Measurements from ENCODE around the gene TEDC2. TPM values are rescaled to one million over a fixed set of nuclear protein-coding genes. Genes with fewer than 3 reads are reported as not detected.

Gene TEDC2
- total RNA-seq, 4 donors from 2014 or later, result 1.1 to 12.3 (median 4.4) TPM

GRCh38 chr16:2452650-2453049 lies 7.3 kb upstream of the TEDC2 start:
- Histone ChIP-seq H3K36me3 (peaks cover 9 to 94% (median 12%) of the 10 kb centered on the region in 3 donors), H3K4me3 (no peak overlapping the region), H3K27me3 (no peaks in the 10 kb centered on the region), H3K9me3 (no peaks in the 10 kb centered on the region), H3K27ac (no peak overlapping the region), H3K4me1 (no peaks in the 10 kb centered on the region)
- WGBS, 2 donors, result 91 to 97% methylated on average over 8 of the region's 8 CpGs
- intact Hi-C loops (cut with DNase I), result no loop called here
- no peak for TF ChIP-seq CTCF (IDR thresholded peaks at IDR 0.05)
- no peak for TF ChIP-seq POLR2A (IDR thresholded peaks at IDR 0.05)
- no peak for DNase-seq

- Histone ChIP-seq H3K27ac (no peak overlapping the region), H3K9me3 (no peaks in the 10 kb centered on the region), H3K36me3 (peaks cover 0 to 71% (median 5%) of the 10 kb centered on the region in 3 donors), H3K4me3 (no peak overlapping the region), H3K4me1 (peaks cover 7 to 17% (median 11%) of the 10 kb centered on the region in 3 donors), H3K27me3 (no peaks in the 10 kb centered on the region)
- no peak for DNase-seq
- 71 to 82% methylated on average over 7 to 9 of the region's 28 CpGs for whole genome bisulfite sequencing, 2 donors
- TF ChIP-seq CTCF (IDR thresholded peaks at IDR 0.05) (no peak), POLR2A (IDR thresholded peaks at IDR 0.05) (no peak)
- intact Hi-C loops (cut with DNase I), result no loop called here
These were observed 4.6 kb upstream of the TEDC2 start for GRCh38 chr16:2455081-2455845.

- no peak overlapping the region for H3K4me3 ChIP-seq
- peaks cover 0 to 58% (median 5%) of the 10 kb centered on the region in 3 donors for H3K36me3 ChIP-seq
- H3K4me1 ChIP-seq, result peaks cover 10 to 25% (median 13%) of the 10 kb centered on the region in 3 donors
- DNase-seq, result no peak
- WGBS, 2 donors, result 91 to 97% methylated on average over 5 to 6 of the region's 21 CpGs
- intact Hi-C loops (cut with DNase I), result no loop called here
- H3K27ac ChIP-seq, result no peak overlapping the region
- no peaks in the 10 kb centered on the region for H3K9me3 ChIP-seq
- no peaks in the 10 kb centered on the region for H3K27me3 ChIP-seq
- TF ChIP-seq CTCF (IDR thresholded peaks at IDR 0.05) (no peak), POLR2A (IDR thresholded peaks at IDR 0.05) (no peak)
These were observed 3.3 kb upstream of the TEDC2 start for GRCh38 chr16:2456551-2457153.

GRCh38 chr16:2457267-2457666 lies 2.6 kb upstream of the TEDC2 start:
- no peak for DNase-seq
- Histone ChIP-seq H3K4me3 (no peak overlapping the region), H3K36me3 (peaks cover 0 to 52% (median 5%) of the 10 kb centered on the region in 3 donors), H3K27ac (no peak overlapping the region), H3K27me3 (no peaks in the 10 kb centered on the region), H3K4me1 (peaks cover 10 to 25% (median 13%) of the 10 kb centered on the region in 3 donors), H3K9me3 (no peaks in the 10 kb centered on the region)
- intact Hi-C loops (cut with DNase I), result no loop called here
- TF ChIP-seq POLR2A (IDR thresholded peaks at IDR 0.05), result no peak
- WGBS, 2 donors, result 87 to 93% methylated on average over 10 to 12 of the region's 13 CpGs

- Histone ChIP-seq H3K27ac (no peak overlapping the region), H3K36me3 (peaks cover 0 to 45% (median 5%) of the 10 kb centered on the region in 3 donors), H3K4me1 (peaks cover 10 to 25% (median 13%) of the 10 kb centered on the region in 3 donors), H3K9me3 (no peaks in the 10 kb centered on the region), H3K27me3 (no peaks in the 10 kb centered on the region), H3K4me3 (no peak overlapping the region)
- intact Hi-C loops (cut with DNase I), result no loop called here
- WGBS, 2 donors, result 77 to 83% methylated on average over 3 to 6 of the region's 7 CpGs
- no peak for DNase-seq
- TF ChIP-seq POLR2A (IDR thresholded peaks at IDR 0.05) (no peak), CTCF (IDR thresholded peaks at IDR 0.05) (no peak)
These were observed 2.0 kb upstream of the TEDC2 start for GRCh38 chr16:2457946-2458345.
